Rectal smooth muscle tissue (tissue), 1 donor: ENCODE data around the gene KCNE1.
"Not testable (repeated sequence)": the region's sequence is repeated elsewhere in the genome, so short reads cannot be mapped to it uniquely, and the experiment has no call there.

Experiments
- H3K27ac ChIP-seq: one replicate; pipeline ENCODE4 v1.7.0; 2013; ENCODE audit warnings: low read depth, low read length, inconsistent platforms
- H3K27me3 ChIP-seq: one replicate; pipeline ENCODE4 v1.7.0; 2013; ENCODE audit warnings: low read length; ENCODE audit not compliant: control insufficient read depth, insufficient read depth
- H3K36me3 ChIP-seq: one replicate; pipeline ENCODE4 v1.7.0; 2013; ENCODE audit warnings: low read length; ENCODE audit not compliant: control insufficient read depth, insufficient read depth
- H3K4me1 ChIP-seq: one replicate; pipeline ENCODE4 v1.7.0; 2013; ENCODE audit warnings: low read length; ENCODE audit not compliant: control insufficient read depth, insufficient read depth
- H3K4me3 ChIP-seq: one replicate; pipeline ENCODE4 v1.7.0; 2013; ENCODE audit warnings: low read length
- H3K9ac ChIP-seq: one replicate; pipeline ENCODE4 v1.7.0; 2013; ENCODE audit warnings: low read length

KCNE1 gene

DNA sequence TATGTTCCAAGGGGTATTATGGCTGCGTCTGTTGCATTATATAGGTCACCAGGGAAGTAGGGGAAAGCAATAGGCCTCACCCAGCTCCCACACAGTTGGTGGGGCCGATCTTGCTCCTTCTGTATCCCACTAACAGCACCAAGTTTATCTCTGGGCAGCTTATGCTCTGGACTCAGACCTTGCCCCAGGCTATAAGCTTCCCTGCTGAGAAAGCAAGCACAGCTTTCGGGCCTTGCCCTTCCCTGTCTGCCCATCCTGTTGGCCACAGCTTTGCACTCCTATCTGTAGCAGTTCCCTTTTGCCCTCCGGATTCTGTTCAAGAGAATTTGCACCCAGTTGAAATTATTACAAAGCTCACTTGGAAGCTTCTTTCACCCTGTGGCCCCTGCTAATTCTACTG is 12.9 kb downstream of the KCNE1 start:
- H3K4me3 ChIP-seq, result no peak overlapping the region
- H3K9ac ChIP-seq, result no peak overlapping the region
- no peaks in the 10 kb centered on the region for H3K36me3 ChIP-seq
- no peak overlapping the region for H3K27ac ChIP-seq
- no peaks in the 10 kb centered on the region for H3K4me1 ChIP-seq
- H3K27me3 ChIP-seq, result no peaks in the 10 kb centered on the region

DNA sequence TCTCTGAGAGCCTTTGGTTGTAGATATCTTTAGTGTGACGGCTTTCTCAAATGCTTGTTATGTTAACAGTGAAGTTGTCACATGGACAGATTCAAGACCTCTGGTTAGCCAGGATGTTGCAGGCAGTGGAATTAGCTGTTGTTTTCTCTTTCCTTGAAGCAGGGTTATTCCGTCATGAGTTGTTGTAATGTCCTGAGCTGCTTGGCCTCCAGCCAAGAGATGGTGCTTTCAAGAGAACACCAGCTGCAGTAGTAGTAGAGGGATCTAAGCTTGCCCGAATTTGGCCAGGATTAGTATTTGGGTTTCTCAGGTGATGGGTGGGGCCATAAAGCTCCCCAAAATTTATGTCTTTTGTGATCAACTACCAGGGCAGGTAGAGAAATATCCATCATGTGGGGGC is 13.4 kb downstream of the KCNE1 start:
- no peak overlapping the region for H3K9ac ChIP-seq
- no peak overlapping the region for H3K4me3 ChIP-seq
- no peak overlapping the region for H3K27ac ChIP-seq
- no peaks in the 10 kb centered on the region for H3K4me1 ChIP-seq
- H3K27me3 ChIP-seq, result no peaks in the 10 kb centered on the region
- H3K36me3 ChIP-seq, result no peaks in the 10 kb centered on the region

DNA sequence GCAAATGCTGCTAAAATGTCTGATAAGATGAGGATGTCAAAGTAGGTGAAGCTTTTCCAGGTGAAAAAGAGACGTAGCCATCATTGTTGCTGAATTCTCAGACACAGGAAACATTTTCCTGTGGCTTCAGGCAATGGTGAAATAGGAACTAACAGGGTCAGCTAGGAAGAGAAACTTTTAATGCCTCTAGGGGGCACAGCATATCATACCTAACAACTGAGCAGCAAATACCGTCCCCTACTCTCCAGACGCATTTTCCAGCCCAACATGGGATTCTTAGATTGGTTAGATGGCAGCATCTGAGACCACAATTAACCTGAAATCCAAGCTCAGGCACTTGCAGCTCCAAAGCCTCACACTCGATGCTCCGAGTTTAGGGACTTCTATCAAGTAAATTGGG is 28.2 kb downstream of the KCNE1 start:
- not testable (repeated sequence) for H3K36me3 ChIP-seq, H3K9ac ChIP-seq, H3K4me1 ChIP-seq, H3K27ac ChIP-seq, H3K27me3 ChIP-seq, H3K4me3 ChIP-seq

DNA sequence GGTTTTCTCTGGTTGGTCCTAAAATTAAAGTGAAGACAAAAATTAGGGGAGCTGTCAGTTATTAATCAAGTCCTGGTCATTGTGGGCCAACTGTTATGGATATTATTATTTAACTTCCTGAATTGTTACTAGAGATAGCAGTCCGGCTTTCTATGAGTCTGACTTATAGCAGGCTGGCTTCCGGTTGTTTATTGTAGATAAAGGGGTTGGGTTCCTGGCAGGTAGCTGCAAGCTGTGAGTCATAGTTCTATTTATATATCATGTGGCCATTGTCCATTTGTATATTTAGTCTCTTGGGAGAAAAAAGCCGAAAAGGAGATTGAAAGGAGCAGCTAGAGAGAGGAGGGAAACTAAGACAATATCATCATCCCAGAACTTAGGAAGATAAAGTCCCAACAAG is 28.6 kb downstream of the KCNE1 start:
- not testable (repeated sequence) for H3K27ac ChIP-seq, H3K27me3 ChIP-seq, H3K9ac ChIP-seq, H3K4me3 ChIP-seq, H3K36me3 ChIP-seq, H3K4me1 ChIP-seq

DNA sequence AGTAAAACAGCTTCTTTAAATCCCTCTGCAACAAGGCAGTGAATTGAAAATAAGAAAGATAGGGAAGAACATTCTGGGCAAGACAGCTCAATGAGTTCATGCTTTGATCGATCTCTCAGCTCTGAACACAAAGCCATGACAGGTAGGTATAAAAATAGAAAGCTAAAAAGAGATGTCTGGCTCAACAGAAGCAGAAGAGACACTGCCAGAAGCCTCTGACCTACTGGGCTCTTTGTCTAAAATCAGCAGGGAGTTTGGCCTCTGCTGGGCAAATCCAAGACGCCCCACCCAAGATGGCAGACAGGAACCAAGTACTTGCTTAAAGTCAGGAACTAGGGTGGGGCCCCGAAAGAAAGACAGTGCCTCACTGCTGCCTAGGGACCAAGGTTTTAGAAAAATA is 44.7 kb downstream of the KCNE1 start:
- not testable (repeated sequence) for H3K4me3 ChIP-seq

DNA sequence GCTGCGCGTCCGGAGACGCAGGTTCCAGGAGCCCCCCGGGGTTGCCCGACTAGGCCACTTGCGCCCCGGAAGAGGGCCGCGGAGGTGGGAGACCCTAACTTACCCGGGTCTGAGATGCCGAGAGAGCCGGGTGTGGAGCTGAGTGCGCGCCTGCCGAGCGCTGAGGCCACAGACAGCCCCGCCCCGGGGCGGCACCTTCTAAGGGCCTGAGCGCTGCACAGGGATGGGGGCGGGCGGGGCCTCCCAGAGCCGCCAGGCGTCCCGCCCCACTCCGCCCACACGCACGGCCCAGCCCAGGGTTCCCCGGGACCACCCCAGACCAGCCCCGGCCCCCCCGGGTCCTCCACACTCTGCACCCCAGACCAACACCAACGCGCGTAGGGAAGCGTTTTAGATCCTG is 52.6 kb downstream of the KCNE1 start:
- not testable (repeated sequence) for H3K36me3 ChIP-seq, H3K27me3 ChIP-seq, H3K9ac ChIP-seq, H3K4me1 ChIP-seq, H3K27ac ChIP-seq, H3K4me3 ChIP-seq

More for the DNA sequence above, 44.7 kb downstream of the KCNE1 start:
- H3K4me1 ChIP-seq, H3K27me3 ChIP-seq, H3K27ac ChIP-seq, H3K36me3 ChIP-seq, H3K9ac ChIP-seq: not testable (repeated sequence)

DNA sequence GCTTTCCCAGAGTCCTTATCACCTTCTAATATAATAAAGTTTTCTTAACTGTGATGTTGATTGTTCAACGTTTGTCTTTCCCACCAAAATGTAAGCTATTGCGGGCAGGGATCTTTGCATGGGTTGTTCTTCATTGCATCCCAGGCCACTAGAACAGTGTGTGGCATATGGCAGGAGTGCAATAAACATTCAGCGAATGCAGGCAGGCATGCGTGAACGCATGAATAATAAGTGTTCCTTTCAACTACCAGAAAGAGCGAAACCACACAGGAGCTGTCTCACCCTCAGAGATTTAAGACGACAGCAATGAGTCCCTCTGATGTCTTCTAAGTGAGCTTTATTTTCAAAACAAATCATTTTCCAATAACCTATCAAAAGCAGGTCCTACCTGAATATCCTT is 53.7 kb downstream of the KCNE1 start:
- H3K4me3 ChIP-seq, H3K27me3 ChIP-seq, H3K27ac ChIP-seq, H3K4me1 ChIP-seq, H3K36me3 ChIP-seq, H3K9ac ChIP-seq: not testable (repeated sequence)

DNA sequence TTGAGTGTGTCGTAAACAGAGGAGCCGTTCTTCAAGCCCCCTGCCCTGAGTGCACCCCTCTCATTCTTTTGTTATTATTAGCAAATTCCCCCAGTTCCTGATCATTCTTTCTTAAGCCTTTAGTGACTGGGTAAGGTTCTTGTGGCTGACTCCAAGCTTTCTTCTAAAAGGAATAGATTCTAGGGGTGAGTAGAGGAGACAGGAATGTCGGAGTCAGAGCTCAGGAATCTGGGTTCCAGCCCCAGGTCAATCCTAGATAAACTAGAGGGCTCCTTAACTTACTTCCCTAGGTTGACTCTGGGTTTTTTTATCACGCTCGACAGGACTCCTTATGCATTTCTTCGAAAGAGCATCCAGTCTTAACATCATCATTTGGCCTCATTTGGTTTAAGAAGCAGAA is 55.8 kb downstream of the KCNE1 start:
- H3K27ac ChIP-seq, H3K27me3 ChIP-seq, H3K9ac ChIP-seq, H3K36me3 ChIP-seq, H3K4me1 ChIP-seq, H3K4me3 ChIP-seq: not testable (repeated sequence)

DNA sequence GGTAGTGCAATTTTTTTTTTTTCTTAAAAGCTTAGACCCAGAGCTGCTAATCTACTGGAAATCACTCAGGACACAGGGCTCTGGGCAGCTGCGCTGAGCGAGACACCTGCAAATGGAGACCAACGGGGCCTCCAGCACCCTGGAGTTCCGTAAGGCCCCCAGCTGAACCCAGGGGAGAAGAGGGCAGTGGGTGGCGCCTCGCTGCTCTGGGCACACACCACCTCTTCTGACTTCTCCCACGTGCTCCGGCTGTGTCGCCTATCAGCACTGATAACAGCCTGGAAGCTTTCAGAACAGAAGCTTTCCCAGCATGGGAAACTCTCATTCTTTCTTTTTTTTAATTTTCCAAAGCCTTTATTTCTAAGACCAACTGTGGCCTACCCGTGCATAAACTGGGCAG is 56.4 kb downstream of the KCNE1 start:
- not testable (repeated sequence) for H3K4me3 ChIP-seq, H3K27ac ChIP-seq, H3K27me3 ChIP-seq, H3K9ac ChIP-seq, H3K4me1 ChIP-seq, H3K36me3 ChIP-seq

DNA sequence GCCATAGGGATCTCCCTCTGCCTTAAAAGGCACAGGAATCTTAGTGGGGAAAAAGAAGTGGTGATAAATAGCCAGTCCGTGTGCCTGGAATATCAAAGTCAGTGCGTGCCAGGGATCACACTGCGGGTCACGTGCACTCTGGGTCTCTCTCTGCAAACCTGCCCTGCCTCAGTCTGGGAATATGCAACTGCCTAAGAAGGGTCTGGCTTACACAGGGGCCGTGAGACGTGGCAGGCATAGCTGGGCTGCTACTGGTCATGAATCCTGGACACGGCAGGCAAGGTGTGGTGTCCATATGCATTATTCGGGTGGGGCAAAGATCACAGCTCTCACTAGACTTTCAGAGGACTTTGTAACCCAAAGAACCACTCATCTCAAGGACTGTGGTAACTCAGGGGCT is 65.0 kb downstream of the KCNE1 start:
- H3K36me3 ChIP-seq, H3K4me1 ChIP-seq, H3K9ac ChIP-seq, H3K4me3 ChIP-seq, H3K27me3 ChIP-seq, H3K27ac ChIP-seq: not testable (repeated sequence)

DNA sequence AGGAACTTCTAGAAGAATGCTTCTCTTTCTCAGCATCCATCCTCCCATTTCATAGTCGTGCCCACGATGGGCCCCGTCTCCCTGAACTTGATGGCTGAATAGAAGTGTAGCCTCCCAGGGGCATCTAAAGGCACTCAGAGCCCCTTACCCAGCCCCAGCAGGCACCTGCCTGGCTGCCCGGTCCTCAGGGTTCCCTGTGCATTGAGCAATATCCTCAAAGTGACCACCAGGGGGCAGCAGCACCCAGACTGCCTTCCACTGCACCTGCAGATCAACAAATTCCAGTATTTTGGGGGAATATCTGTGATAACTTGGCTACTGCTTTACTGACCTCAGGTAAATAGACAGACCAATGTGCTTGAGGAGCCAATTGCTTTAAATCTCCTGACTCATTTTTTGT is 68.5 kb downstream of the KCNE1 start:
- not testable (repeated sequence) for H3K27me3 ChIP-seq, H3K27ac ChIP-seq, H3K36me3 ChIP-seq, H3K9ac ChIP-seq, H3K4me3 ChIP-seq, H3K4me1 ChIP-seq

DNA sequence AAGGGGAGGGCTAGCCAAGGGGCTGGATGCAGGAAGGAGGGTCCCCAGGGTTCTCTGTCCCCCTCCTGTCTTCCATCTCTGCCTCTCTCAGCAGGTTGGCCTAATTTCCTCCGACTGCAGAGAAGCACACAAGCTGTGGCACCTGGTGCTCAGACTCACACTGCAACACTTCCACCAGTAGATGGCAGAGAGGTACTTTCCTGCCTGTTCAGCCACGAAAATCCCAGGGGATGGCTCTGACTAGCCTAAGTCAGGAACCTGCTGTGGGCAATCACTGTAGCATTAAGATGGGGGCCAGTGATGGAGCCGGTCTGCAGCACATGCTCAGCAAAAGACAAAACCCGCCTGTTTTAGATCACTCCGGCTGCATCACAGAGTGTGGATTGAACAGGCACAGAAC is 82.3 kb downstream of the KCNE1 start:
- H3K4me3 ChIP-seq, H3K36me3 ChIP-seq, H3K27ac ChIP-seq, H3K27me3 ChIP-seq, H3K9ac ChIP-seq, H3K4me1 ChIP-seq: not testable (repeated sequence)

DNA sequence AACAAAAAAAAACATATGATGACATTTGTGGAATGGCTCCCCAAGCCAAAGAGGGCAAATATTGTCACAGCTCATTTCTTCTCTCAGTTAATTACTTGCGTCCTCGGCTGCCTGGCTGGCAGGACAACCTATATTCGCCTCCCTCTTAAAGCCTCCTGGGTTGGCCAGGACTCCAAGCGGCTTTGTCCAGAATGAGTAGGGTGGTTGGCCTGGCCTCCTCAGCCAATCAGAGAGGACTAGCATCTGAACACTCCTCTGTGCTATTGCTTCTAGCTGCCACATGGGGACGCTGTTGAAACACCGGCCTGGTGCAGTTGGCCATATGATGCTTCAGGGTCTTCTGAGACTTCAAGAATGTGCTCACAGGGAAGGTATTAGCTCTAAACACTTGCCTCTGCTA is 83.6 kb downstream of the KCNE1 start:
- H3K4me1 ChIP-seq, H3K9ac ChIP-seq, H3K36me3 ChIP-seq, H3K27ac ChIP-seq, H3K27me3 ChIP-seq, H3K4me3 ChIP-seq: not testable (repeated sequence)

DNA sequence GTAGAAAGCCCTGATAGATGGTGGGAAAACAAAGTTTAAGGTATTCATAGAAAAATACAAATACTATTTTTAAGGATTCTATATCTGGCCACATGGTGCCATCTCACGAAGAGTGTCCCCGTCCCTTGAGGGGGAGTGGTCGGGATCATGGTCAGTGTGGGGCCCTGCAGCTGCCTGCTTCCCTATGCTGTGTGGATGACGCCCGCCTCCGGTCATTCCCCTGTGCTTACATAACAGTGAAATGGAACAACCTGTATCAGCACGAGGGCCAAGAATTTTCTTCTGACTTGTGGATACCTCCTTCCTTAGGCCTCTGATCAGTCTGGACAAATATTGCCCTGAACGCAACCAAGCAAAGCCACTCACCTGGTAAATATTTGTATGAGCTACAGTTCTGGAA is 84.7 kb downstream of the KCNE1 start:
- H3K4me3 ChIP-seq, H3K4me1 ChIP-seq, H3K9ac ChIP-seq, H3K27ac ChIP-seq, H3K27me3 ChIP-seq, H3K36me3 ChIP-seq: not testable (repeated sequence)
